ENCODE results near the gene SNX24. TPM values are rescaled to one million over a fixed set of nuclear protein-coding genes. Genes with fewer than 3 reads are reported as not detected.
A peak's percentile ranks its signal among the peaks of the same experiment; 100 is the strongest.

Gene SNX24
- total and polyA plus RNA-seq, 9 of the 15 experiments (the other 6 are each of a cell fraction or from before 2014, with no cell fraction given) = 5.3 to 10.1 (median 7.9) TPM

DNA sequence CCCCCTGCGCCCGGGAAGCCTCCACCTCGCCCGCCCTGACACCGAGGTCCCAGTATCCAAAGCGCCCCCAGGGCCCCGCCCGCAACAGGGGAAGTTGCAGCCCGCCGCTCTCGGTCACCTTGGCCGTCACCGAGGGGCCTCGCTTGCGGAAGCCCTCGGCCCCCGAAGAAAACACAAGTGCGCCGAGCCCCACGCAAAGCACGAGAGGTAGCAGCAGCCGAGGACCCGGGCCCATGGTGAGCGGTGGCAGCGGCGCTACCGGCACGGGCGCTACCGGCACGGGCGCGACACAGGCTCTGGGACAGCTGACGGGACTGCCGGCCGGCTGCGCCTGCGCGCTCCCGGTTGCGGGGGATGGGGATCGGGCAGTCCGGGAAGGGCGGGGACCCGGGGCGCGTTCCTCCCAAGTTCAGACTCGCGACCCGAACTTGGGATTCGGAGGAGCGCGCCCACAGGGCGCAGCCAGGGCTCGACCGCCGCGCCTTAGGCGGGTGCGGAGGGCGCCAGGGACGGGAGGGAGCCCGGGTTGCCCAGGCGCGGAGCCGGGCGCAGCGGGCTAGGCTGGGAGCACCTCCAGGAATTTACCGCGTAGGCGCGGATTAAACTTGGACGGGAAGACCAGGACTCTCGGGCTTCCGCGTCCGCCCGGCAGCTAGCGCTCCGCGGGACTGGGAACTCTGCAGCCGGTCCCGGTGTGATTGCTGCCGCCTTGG, 191.1 kb downstream of the SNX24 start, which contains the start of gene PPIC (continued):
- TF ChIP-seq, protein P1, sequence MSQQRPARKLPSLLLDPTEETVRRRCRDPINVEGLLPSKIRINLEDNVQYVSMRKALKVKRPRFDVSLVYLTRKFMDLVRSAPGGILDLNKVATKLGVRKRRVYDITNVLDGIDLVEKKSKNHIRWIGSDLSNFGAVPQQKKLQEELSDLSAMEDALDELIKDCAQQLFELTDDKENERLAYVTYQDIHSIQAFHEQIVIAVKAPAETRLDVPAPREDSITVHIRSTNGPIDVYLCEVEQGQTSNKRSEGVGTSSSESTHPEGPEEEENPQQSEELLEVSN (IDR thresholded peaks at IDR 0.05; ENCODE audit: borderline replicate concordance in 1 of 2, extremely low read depth in 1 of 2, insufficient read depth in 1 of 2, insufficient read length in 1 of 2, low read depth in 1 of 2, low read length in 1 of 2, poor library complexity in 1 of 2, severe bottlenecking in 1 of 2) = no peak
- TF ChIP-seq BCL6 (CRISPR knock-in tag; IDR thresholded peaks at IDR 0.05) (no peak), CTBP1 (IDR thresholded peaks at IDR 0.05; ENCODE audit: borderline replicate concordance) (peak; percentile 46), PHF8 (IDR thresholded peaks at IDR 0.05; ENCODE audit: borderline replicate concordance, low read length) (peak; percentile 70; the same call in 1 of the 2 replicates), ATF4 (CRISPR knock-in tag; IDR thresholded peaks at IDR 0.05) (no peak), HDAC1 (IDR thresholded peaks at IDR 0.05) (peak in 1 of 2 experiments; percentile 31; a peak in 1 of 4 replicates), ESRRA (IDR thresholded peaks at IDR 0.05; ENCODE audit: borderline replicate concordance, low read depth) (peak; percentile 86), RB1 (IDR thresholded peaks at IDR 0.05; ENCODE audit: low read depth) (peak; percentile 19; the same call in 1 of the 2 replicates), ZNF445 (CRISPR knock-in tag; IDR thresholded peaks at IDR 0.05; ENCODE audit: low read depth) (no peak), RNF219 (CRISPR knock-in tag; IDR thresholded peaks at IDR 0.05) (no peak), VEZF1 (CRISPR knock-in tag; IDR thresholded peaks at IDR 0.05) (peak; percentile 76), ZNF436 (CRISPR knock-in tag; IDR thresholded peaks at IDR 0.05) (no peak), ZNF280B (CRISPR knock-in tag; IDR thresholded peaks at IDR 0.05) (no peak), NCOA6 (IDR thresholded peaks at IDR 0.05) (0 out of 2 replicates have a peak, but pooled peaks have one; percentile 36), RBFOX2 (IDR thresholded peaks at IDR 0.05; ENCODE audit: low read depth, low read length) (peak; percentile 54)
- TF ChIP-seq, protein P2, sequence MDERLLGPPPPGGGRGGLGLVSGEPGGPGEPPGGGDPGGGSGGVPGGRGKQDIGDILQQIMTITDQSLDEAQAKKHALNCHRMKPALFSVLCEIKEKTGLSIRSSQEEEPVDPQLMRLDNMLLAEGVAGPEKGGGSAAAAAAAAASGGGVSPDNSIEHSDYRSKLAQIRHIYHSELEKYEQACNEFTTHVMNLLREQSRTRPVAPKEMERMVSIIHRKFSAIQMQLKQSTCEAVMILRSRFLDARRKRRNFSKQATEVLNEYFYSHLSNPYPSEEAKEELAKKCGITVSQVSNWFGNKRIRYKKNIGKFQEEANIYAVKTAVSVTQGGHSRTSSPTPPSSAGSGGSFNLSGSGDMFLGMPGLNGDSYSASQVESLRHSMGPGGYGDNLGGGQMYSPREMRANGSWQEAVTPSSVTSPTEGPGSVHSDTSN (CRISPR knock-in tag; IDR thresholded peaks at IDR 0.05; ENCODE audit: low read depth) = no peak
- TF ChIP-seq, protein P2 (tag; conservative IDR thresholded peaks at IDR 0.05; ENCODE audit: low read depth) = no peak
